GM10847 (cell line): ENCODE measurements around the gene CEP20.

Source experiments
- POLR2A ChIP-seq: IDR thresholded peaks from 2 replicates; pipeline ENCODE4 v1.6.1; 2011; ENCODE audit not compliant: insufficient read length; ENCODE audit errors: extremely low read depth

CEP20 gene

DNA sequence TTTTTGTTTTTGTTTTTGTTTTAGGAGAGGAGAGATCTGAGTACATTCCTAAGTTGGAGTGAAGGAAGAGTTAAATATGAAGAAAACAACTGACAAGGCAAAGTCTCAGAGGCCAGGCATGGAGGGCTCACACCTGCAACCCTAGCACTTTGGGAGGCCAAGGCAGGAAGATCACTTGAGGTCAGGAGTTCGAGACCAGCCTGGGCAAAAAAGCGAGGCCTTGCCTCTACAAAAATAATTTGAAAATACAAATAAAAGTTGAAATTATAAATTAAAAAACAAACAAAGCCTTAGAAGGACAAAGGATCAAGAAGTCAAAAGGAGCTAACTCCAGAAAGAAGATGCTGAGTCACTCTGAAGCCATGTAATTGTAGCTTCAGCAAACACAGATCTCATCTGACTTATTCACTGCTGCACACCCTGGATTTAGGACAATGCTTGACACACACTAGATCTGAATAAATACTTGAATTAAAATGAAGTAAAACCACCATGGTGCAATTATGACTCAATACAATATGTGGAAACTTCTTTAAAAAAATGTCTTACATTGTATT is 9.1 kb downstream of the CEP20 start:
- TF ChIP-seq POLR2A, result no peak

DNA sequence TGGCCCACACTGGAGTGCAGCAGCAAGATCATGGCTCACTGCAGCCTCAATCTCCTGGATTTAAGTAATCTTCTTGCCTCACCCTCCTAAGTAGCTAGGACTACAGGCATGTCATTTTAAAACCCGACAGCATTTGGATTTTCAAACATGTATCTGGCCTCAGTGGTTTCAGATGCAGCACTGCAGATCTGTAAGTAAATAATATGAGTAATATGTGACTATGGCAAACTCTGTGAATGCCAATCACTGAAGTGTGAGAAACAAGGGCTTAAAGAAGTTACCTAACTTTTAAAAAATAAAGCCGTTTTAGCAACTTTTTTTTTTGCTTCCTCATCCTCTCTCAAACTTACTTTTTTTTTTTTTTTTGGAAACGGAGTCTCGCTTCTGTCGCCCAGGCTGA is 11.9 kb downstream of the CEP20 start:
- no peak for TF ChIP-seq POLR2A

DNA sequence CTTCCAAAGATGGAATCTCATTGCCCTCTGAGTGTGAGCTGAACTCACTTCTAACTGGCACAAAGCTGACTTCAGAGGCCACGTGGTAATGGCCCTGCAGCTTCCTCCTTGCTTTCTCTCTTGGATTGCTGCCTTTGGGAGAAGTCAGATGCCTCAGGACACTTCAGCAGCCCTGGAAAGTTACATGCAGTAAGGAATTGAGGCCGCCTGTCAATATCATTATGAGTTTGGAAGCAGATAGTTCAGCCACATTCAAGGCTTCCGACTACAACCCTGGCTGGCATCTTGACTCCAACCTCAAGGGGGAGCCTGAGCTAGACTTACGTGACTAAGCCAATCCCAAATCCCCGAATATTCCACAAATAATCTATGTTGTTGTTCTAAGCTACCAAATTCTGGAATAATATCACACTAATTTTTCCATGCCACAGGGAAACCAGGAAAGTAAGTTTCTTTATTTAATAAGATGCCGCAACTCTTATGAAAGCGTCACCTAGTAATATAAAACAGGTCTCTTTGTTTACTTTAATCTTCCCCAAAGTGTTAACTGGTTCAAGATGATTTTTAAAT is 13.6 kb downstream of the CEP20 start:
- no peak for TF ChIP-seq POLR2A

DNA sequence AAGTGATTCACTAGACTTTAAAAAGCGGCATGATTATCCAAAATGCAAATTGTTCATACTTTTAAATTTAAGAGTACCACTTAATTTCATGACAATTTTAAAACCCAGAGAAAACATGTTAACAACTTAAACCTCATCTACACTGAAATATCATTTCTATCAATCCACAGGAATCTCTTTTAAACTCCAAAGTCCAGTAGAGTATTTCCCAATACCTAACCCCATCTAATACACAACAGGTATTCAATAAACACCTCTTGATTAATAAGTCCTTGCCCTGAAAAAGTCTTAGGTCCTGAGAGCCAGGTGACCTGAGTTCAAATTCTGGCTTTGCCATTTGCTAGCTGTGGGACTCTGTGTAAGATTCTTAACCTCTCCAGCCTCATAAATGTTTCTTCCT is 14.7 kb downstream of the CEP20 start:
- TF ChIP-seq POLR2A, result no peak

DNA sequence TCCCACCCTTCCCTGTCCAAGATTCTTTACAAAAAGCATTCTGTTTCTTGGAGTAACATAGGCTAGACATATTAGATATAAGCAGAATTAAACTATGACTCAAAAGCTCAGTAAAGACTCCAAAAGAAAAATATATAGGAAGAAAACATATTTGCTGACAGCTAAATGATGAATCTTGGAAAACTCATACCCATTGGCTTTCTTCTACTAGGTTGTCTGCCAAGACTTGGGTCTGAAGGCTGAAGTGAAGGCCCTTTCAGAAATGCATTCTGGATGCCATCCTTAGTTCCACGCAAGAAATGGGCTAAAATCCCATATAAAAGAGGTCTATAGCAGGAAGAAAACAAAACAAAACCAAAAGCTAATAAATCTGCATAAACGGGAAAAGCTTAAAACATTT is 15.1 kb downstream of the CEP20 start:
- TF ChIP-seq POLR2A, result no peak

DNA sequence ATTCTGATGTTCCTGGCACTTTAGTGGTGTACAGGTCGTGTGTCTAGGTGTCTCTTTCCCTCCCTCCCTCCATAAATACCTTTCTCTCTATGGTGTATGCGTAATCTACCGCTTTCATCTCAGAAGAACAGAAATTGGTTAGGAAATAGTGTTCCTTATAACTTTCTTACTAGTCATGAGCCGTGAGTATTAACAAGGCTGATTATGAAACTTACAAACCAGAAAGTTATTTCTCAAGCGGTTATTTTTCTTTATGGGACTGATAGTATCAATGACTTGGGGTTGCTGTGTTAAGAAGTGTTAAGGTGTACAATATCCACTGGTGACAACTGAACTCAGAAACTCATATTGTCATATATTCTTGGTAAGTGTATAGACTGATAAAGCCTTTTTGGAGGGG is 18.4 kb downstream of the CEP20 start:
- no peak for TF ChIP-seq POLR2A

DNA sequence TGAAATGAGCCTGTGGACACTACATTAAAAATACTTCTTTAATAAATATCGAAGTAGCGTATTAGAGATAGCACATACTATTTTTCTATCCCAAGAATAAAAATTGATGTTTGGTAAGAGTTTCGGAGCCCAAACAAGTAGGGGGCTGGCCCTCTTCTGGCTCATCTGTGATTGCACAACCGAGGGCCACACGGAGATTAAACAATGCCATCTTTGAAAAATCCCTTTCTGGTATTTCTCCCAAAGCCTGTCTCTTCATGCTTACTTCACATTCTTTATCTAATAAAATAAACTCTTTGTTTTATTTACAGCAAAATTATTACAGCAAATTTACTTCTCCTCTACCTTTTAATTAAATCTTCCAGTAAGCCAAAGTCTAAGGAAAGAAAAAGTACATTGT is 22.0 kb downstream of the CEP20 start:
- no peak for TF ChIP-seq POLR2A

DNA sequence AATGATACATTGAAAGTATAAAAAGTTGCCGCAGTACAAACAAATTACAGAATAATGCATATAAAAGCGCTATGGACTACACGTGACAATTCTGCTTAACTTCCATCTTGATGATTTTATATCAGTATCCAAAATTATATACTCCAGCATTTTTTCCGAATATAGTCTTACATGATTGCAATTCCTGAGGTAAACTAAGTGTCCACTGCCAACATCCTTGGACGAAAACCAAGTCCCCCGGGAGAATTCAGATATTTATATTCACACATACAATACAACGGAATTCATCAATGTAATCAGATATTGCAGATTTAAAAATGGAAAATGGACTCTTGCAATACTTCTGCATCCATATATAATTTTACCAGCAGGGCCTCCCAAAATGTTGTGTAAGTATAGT is 22.7 kb downstream of the CEP20 start:
- no peak for TF ChIP-seq POLR2A

DNA sequence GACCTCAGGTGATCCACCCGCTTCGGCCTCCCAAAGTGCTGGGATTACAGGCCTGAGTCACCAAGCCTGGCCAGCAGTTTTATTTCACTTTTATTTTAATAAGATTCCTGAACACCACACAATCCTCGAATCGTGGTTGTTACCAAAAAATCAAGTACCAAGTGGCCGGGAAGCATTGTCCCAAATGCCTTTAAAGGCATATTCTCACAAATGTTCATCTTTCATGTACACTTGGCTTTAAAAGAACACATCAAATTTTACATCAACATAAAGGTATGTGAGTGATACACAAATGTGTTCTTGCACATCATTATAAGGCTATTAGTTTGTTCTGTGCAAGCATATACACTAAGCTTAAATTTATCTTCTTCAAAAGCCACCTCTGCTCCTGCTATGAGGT is 23.5 kb downstream of the CEP20 start:
- TF ChIP-seq POLR2A, result no peak

DNA sequence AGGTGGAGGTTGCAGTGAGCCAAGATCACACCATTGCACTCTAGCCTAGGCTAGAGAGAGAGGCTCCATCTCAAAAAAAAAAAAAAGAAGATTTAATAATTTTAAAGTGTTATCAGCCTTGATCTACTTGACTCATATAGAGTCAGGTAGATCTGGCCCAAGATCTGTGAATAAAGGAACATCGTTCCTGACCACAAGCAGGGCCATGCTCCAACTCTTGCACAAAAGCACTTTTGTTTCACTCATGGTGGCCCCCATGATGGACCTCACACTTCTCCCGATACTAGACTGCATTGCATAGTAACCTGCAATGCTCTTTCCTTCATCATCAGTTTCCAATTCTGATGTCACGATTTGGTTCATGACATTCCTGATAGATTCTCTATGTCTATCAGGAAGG is 26.4 kb downstream of the CEP20 start:
- TF ChIP-seq POLR2A, result no peak

DNA sequence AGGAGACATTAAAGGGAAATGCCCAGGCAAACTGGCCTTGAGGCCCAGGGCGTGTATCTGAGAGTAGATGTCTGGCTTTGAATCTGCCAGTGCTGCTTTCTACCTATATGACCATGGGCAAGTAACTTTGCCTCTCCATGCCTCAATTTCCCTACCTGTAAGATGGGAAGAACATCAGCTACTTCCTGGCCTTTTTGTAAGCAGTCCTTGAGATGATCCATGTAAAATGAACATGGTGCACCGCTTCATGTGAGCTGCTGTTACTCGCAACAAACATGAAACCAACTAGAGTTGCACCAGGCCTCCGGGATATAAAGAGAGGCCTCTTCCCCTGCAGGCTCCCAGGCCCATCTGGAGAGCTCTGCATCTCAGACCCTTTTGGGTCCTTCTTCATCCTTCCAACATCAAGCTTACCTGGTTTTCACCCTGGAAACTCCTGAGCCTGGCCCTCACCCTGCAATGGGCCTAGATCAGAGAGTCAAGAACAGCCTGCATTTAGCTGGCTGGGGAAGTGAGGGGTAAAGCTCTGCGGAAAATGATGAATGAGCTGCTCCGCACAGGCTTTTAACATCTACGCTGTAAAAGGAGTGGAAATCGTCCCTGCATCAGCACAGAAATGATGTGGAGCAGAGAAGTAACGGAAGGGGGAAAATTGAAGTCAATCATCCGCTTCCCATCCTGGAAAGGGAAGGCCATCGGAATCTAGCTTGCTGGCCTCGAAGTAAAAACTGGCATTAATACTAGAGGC is 29.3 kb downstream of the CEP20 start:
- no peak for TF ChIP-seq POLR2A

DNA sequence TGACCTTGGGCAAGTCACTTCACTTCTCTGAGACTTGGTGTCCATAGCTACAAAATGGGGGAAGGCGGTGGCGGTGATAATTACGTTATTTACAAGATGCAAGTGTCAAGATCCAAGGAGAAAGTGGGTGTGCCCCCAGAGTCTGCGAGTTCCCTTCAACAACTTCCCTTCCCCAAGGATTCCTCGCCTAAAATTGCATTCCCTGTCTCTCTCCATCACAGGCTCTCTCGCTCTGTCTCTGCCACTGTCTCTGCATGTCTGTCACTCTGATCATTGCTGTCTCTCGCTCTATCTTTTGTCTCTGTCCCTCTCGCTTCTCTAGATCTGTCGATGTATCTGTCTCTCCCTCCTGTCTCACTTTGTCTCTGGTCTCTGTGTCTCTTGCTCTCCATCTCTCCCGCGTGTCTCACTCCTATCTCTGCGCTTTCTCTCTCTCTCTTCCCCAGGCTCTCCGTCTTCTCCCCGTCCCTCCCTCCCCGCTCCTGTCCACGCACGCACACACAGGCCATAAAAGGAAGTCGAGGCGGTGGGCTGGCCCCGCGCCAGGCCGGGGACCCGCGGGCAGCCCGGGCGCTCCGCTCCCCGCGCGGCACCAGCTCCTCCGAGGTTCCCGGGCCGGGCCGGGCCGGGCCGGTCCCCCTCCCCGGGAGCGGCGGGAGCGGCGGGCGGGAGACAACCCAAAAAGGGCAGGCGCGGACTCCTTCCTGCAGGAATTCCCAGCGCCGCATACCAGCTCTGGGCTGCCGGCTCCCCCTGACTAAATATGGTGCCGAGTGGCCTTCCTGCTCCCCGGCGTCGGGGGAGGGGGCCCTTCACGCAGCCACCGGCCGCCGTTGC is 30.5 kb downstream of the CEP20 start:
- TF ChIP-seq POLR2A, result no peak

DNA sequence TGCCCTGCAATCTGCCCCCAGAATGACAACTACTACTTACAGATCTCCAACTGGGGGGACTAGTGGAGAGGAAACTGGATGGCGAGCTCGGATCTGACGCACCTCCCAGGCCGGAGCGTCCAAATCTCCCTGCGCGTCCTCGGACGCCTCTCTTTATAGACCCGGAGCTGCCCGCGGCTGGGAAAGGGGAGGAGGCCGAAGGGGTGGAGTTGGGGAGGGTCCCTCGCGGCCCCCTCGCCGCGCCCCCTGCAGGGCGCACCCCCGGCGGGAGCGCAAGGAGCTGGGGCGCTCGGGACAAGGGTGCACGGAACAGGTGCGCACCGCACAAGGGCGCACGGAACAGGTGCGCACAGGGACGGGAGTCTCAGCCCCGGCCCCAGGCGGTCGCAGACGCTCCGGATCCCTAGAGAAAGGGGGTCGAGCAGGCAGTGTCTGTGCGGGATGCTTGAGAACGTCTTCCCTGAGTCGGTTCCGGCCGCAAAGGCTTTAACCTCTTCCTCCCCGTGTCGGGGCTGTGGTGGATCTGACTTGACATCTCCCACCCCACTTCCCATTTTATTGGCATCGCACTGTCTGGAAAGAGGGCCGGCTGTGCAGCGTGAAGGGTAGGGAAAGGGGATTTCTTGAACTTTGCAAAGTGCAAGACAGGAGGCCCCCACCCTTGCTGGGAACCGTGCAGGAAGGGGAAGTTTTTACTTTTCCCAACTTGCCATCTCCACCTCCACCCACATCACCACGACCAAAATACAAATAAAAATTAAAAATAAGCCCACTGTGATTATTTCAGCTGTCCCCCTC is 31.3 kb downstream of the CEP20 start, which contains the start of gene MYH11:
Gene MYH11, minus strand, starts transcription at position 128 of the 798 bp plus-strand sequence. CDS start 18,776 bp downstream, outside the sequence.
- TF ChIP-seq POLR2A, result no peak

DNA sequence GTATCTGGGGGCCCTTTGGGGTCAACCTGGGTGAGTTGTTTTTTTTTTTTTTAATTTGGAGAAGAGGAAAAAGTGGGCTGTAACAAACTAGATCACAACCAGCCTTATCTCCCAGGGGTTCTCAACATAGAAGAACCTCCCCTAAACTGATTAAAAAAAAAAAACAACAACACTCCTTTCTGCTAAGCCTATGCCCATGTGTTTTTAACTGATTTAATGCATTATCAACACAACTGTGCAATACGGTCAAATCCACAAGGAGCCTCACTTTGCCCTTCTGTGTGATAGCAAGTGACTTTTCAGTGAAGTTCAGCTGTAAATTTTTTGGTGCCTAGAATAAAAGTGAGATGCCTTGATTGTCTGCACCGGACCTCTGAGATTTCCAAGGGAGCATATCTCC is 32.2 kb downstream of the CEP20 start:
- no peak for TF ChIP-seq POLR2A

DNA sequence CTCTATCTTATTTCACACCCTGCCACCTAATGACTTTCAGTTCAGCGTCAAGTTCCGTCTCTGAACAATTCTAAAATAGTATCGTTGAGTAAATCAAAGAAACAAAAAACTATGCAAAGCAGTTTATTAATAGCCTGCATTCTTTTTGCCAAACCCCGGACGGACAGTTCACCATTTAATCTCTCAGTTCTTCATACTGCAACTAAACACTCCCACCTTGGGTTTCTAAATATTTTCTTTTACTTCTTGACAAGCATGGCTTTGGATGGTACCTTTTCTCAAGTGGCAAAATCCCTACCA is 32.7 kb downstream of the CEP20 start:
- no peak for TF ChIP-seq POLR2A

DNA sequence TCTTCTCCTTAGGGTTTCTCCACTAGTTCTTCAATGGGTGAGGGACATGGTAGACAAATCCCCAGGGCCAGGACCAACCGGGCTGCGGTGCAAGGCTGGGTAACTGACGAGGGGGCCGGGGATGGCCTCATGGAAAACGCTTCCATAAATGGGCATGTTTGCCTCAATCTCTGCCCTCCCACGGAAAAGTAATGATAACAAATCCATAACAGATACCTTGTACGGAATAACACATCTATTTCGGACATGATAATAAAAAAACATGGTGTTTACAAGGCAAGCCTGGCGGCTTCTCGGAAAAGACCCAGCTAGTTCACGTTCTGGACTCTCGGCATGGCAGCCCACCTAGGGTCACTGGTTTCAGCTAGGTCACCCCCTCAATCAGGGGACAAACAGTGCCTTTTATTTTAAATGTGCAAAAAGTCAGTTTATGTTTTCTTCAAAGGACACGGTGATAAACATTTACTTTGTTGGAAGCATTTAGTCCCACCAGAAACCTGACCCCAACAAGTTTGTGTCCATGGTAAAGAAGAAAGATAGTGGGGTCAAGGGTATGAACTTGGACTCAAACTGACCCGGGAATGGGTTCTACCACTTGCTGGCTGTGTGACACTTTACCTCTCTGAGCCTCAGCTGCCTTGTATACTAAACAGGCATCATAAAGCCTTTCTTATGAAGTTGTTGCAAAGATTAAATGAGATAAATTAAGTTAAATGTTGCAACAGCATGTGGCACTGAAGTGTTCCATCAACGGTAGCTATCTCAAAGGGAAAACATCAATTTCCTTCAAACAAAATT is 33.3 kb downstream of the CEP20 start:
- no peak for TF ChIP-seq POLR2A
